Esophagus squamous epithelium (tissue), 4 donors: ENCODE data around the gene LONP1.

ENCODE experiments used
- POLR2A ChIP-seq, 4 donors: fragments of 450-650 bp; IDR thresholded peaks; one replicate each; pipeline ENCODE4 v1.6.1; 2017; ENCODE audit warnings: antibody characterized with exemption in 4 of 4, mild to moderate bottlenecking in 4 of 4, moderate library complexity in 3 of 4
- TF ChIP-seq, protein P1 (sequence below), 6 experiments: fragments of 450-650 bp in 4 of 6; fragments of 200-600 bp in 2 of 6; sonication (generic) in 2 of 6; IDR thresholded peaks; one replicate each; pipeline ENCODE4 v1.5.1; 2016 to 2019; ENCODE audit warnings: antibody characterized with exemption in 6 of 6, mild to moderate bottlenecking in 4 of 6, moderate library complexity in 4 of 6

DNA sequence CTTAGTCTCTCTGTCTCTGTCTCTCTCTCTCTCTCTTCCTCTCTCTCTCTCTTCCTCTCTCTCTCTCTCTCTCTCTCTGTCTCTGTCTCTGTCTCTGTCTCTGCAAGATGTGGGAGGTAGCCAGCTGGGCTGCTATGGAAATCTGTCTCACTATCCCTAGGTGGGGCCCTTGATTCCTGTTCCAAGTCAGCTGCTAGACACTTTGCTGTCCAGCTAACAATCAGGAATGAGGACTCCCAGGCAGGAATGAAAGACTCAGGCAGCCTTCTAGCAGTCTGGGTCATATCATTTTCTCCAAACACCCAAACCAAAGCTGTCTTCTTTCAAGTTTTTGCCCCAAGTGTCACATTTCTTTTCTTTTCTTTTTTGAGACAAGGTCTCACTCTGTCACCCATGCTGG lies 23.7 kb upstream of the LONP1 start:
- TF ChIP-seq, protein P1, sequence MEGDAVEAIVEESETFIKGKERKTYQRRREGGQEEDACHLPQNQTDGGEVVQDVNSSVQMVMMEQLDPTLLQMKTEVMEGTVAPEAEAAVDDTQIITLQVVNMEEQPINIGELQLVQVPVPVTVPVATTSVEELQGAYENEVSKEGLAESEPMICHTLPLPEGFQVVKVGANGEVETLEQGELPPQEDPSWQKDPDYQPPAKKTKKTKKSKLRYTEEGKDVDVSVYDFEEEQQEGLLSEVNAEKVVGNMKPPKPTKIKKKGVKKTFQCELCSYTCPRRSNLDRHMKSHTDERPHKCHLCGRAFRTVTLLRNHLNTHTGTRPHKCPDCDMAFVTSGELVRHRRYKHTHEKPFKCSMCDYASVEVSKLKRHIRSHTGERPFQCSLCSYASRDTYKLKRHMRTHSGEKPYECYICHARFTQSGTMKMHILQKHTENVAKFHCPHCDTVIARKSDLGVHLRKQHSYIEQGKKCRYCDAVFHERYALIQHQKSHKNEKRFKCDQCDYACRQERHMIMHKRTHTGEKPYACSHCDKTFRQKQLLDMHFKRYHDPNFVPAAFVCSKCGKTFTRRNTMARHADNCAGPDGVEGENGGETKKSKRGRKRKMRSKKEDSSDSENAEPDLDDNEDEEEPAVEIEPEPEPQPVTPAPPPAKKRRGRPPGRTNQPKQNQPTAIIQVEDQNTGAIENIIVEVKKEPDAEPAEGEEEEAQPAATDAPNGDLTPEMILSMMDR (IDR thresholded peaks at IDR 0.05) = no peak
- TF ChIP-seq POLR2A (IDR thresholded peaks at IDR 0.05) = no peak
